Stimulated activated naive CD8-positive, alpha-beta T cell treated with anti-CD3 and anti-CD28 coated beads, Interleukin-15, Interleukin-2, amounts not matched to agents 100 U/mL and 50 U/mL, for 24 hours (primary cell): ENCODE measurements around the gene FBRSL1.
"Not testable (repeated sequence)": the region's sequence is repeated elsewhere in the genome, so short reads cannot be mapped to it uniquely, and the experiment has no call there.

Experiments used
- ATAC-seq: fragments of 150-1000 bp; cut with Tn5 transposase; one replicate; pipeline ENCODE4 v1.10.0; 2021
- DNase-seq: peaks from one replicate; pipeline ENCODE4 v3.0.0; 2021

Gene FBRSL1

GRCh38 chr12:132525833-132526455 lies 36.0 kb downstream of the FBRSL1 start:
- no peak for ATAC-seq
- no peak for DNase-seq

GRCh38 chr12:132527186-132527882 lies 37.4 kb downstream of the FBRSL1 start:
- ATAC-seq (no peak), DNase-seq (no peak)

- ATAC-seq (no peak), DNase-seq (no peak)
Measured at GRCh38 chr12:132527883-132528264, 37.9 kb downstream of the FBRSL1 start.

- DNase-seq: no peak
- no peak for ATAC-seq
Measured at GRCh38 chr12:132528564-132529106, 38.7 kb downstream of the FBRSL1 start.

GRCh38 chr12:132529156-132529839 lies 39.3 kb downstream of the FBRSL1 start:
- ATAC-seq: no peak
- DNase-seq: no peak

- DNase-seq (no peak), ATAC-seq (no peak)
Measured at GRCh38 chr12:132529906-132530305, 40.0 kb downstream of the FBRSL1 start.

GRCh38 chr12:132530447-132530846 lies 40.5 kb downstream of the FBRSL1 start:
- DNase-seq (no peak), ATAC-seq (no peak)

- DNase-seq: no peak
- ATAC-seq: no peak
Measured at GRCh38 chr12:132530851-132531250, 40.9 kb downstream of the FBRSL1 start.

GRCh38 chr12:132532711-132533583 lies 43.0 kb downstream of the FBRSL1 start:
- not testable (repeated sequence) for ATAC-seq, DNase-seq

- no peak for ATAC-seq
- DNase-seq: no peak
Measured at GRCh38 chr12:132533584-132533958, 43.6 kb downstream of the FBRSL1 start.

- no peak for ATAC-seq
Measured at GRCh38 chr12:132534076-132534475, 44.1 kb downstream of the FBRSL1 start.

GRCh38 chr12:132535019-132535418 lies 45.1 kb downstream of the FBRSL1 start:
- DNase-seq (no peak), ATAC-seq (no peak)

More at GRCh38 chr12:132534076-132534475, 44.1 kb downstream of the FBRSL1 start:
- DNase-seq: no peak

- ATAC-seq (no peak), DNase-seq (no peak)
Measured at GRCh38 chr12:132536102-132536876, 46.3 kb downstream of the FBRSL1 start.

GRCh38 chr12:132537049-132537448 lies 47.1 kb downstream of the FBRSL1 start:
- ATAC-seq (no peak), DNase-seq (no peak)

GRCh38 chr12:132537836-132538662 lies 48.1 kb downstream of the FBRSL1 start:
- DNase-seq: no peak
- ATAC-seq: no peak

- no peak for ATAC-seq
- DNase-seq: no peak
Measured at GRCh38 chr12:132538663-132538990, 48.7 kb downstream of the FBRSL1 start.

- ATAC-seq (no peak), DNase-seq (no peak)
Measured at GRCh38 chr12:132539016-132539773, 49.2 kb downstream of the FBRSL1 start.

GRCh38 chr12:132540436-132540835 lies 50.5 kb downstream of the FBRSL1 start:
- DNase-seq (no peak), ATAC-seq (no peak)

GRCh38 chr12:132541200-132541599 lies 51.2 kb downstream of the FBRSL1 start:
- no peak for DNase-seq
- no peak for ATAC-seq

GRCh38 chr12:132541996-132542395 lies 52.0 kb downstream of the FBRSL1 start:
- no peak for ATAC-seq

More at GRCh38 chr12:132541996-132542395, 52.0 kb downstream of the FBRSL1 start:
- DNase-seq: no peak
